Activated CD4-positive, alpha-beta T cell treated with anti-CD3 and anti-CD28 coated beads, Interleukin-2, amount 50 U/mL, for 48 hours (primary cell): ENCODE data around the gene DIDO1.

Source experiments
- DNase-seq, 2 experiments: peaks; one replicate each; pipeline ENCODE4 v3.0.0-alpha.2; 2020

DIDO1 gene

DNA sequence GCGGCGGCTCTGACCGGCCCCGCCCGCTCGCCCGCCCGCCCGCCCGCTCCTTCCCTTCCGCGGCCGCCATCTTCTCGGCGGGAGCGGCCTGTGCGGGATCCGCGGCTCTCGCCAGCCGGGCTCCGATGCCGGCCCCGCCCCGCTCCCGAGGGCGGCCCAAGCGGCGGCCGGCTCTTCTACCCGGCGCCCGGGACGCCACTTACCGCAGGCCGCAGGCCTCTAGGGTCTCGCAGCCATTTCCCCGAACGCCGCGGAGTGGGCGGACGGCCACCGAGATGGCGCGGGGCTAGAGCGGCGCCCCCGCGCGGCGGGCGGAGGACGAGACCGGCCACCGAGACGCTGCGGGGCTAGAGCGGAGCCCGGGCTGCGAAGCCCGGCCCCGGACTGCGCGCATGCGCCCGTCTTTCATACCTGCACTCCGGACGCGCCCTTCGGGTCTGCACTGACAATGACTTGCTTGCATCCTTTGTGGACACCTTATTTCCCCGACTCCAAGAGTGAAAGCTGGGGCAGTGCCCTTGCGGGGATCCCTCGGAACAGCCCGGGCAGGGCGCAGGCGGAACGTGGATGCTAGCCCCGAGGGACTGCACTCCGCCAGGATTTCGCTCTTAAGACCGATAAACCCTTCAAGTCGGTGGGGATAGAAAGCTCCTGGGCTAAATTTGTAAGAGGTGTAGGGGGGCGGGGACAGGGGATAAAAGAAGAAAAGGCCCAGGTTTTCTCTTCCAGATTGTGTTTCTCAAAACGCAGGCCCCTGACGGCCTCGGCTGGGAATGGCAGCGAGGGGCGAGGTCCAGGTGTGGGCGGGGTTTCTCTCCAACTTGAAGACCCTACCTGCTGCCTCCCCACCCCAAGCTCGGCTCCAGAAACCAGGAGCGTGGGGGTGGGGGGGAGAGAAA, at the start of gene DIDO1:
Gene DIDO1 (minus strand): TSS at position 277 of the 899 bp plus-strand sequence.
- DNase-seq: peak; percentile 87 to 88

DNA sequence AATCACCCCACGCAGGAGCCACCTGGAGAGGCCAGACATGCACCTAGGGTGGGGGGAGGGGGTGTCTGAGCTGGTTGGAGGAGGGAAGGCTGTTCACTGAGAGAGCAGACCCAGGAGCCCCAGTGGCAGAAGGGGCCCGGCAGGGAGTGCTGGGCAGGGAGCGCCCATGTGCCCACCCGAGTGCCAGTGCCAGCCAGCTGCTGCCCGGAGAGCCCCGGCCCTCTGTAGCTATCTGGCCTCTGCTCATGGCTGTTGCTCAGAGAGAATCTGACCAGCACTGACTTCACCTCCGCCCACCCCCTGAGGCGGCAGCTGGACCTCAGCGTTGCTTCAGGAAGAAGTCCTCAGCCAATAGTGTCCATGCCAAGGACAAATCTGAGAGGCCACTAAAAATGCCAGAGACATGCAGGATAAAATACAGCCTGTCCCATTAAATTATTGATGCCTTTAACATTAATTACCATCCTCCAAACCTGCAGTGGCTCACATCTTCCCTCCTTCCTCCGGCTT, 49.0 kb upstream of the DIDO1 start:
- no peak for DNase-seq

DNA sequence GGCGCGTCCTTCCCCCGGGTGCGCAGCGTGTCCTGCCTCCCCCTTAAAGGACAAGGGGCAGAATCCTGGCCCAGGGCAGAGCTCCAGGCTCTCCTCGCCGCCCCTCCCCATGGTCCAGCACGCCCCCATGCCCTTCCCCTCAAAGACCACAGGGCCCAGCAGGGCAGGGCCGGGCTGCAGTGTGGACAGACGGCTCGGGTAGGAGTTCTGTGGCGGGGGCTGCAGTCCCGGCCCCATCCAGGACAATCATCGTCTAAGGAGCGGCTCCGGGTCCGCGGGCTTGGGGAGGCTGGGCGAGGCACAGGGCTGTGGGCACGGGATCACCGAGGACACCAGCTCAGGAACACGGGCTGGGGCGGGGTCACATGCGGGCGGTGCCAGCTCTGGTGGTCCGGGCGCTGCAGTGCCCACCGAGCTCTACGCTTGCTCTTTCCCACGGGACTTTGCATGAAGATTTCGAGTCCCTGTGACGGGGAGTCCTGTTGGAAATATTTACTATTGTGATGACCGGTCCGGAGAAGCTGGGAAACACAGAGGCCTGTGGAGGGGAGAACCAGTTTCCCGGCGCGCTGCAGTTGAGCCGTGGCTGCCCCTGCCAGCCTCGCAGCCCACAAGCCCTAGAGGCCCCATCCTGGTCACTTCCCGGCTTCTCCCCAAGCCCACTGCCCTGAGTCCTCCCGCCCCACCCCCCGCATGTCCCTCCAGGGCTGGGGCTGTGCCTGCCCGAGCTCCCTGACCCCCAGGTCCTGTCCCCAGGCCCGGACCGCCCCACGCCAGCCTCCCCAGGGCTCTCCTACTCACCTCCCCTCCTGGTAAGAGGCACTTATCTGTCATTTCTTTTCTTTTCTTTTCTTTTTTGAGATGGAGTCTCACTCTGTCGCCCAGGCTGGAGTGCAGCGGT, 46.8 kb upstream of the DIDO1 start:
- no peak for DNase-seq

DNA sequence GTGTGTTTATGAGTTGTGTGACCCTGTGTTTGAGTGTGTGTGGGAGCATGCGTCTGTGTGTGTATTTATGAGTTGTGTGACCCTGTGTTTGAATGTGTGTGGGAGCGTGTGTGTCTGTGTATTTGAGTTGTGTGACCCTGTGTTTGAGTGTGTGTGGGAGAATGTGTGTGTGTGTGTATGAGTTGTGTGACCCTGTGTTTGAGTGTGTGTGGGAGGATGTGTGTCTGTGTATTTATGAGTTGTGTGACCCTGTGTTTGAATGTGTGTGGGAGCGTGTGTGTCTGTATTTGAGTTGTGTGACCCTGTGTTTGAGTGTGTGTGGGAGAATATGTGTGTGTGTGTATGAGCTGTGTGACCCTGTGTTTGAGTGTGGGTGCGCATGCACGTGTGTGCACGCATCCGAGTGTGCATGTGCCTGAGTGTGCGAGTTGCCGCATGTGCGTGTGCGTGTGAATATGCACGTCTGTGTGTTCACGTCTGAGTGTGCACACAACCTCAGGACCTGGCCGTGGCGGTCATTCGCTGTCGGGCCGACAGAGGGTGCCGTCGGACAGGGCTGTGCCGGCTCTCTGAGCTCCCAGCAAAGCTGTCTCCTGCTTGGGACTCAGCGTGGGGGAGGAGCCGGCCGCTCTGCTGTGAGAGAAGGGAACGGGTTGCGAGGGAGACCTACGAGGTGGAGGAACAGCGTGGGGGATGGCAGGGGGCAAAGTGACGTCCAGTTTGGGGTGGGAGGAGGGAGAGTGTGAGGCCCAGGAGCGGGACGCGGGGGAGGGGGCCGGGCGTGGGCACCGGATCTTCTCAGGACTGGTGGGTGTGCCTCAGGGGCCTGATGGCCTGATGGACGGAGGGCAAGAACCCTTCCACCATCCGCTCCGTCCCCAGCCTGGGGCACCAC, 45.9 kb upstream of the DIDO1 start:
- peak; percentile 92 to 93 for DNase-seq

DNA sequence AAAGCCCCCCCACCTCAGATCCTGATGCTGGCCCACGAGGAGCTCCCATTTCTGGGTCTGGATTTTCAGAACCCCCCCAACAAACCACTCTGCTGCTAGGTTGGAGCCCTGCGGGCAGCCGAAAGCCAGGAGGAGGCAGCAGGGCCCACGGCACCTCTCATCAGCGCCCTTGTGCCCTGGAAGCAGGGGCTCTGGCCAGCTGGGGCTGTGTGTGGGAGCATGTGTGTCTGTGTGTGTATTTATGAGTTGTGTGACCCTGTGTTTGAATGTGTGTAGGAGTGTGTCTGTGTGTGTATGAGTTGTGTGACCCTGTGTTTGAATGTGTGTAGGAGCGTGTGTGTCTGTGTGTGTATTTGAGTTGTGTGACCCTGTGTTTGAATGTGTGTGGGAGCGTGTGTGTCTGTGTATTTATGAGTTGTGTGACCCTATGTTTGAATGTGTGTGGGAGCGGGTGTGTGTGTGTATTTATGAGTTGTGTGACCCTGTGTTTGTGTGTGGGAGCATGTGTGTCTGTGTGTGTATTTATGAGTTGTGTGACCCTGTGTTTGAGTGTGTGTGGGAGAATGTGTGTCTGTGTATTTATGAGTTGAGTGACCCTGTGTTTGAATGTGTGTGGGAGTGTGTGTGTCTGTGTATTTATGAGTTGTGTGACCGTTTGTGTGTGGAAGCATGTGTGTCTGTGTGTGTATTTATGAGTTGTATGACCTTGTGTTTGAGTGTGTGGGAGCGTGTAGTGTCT, 45.1 kb upstream of the DIDO1 start:
- DNase-seq: no peak

DNA sequence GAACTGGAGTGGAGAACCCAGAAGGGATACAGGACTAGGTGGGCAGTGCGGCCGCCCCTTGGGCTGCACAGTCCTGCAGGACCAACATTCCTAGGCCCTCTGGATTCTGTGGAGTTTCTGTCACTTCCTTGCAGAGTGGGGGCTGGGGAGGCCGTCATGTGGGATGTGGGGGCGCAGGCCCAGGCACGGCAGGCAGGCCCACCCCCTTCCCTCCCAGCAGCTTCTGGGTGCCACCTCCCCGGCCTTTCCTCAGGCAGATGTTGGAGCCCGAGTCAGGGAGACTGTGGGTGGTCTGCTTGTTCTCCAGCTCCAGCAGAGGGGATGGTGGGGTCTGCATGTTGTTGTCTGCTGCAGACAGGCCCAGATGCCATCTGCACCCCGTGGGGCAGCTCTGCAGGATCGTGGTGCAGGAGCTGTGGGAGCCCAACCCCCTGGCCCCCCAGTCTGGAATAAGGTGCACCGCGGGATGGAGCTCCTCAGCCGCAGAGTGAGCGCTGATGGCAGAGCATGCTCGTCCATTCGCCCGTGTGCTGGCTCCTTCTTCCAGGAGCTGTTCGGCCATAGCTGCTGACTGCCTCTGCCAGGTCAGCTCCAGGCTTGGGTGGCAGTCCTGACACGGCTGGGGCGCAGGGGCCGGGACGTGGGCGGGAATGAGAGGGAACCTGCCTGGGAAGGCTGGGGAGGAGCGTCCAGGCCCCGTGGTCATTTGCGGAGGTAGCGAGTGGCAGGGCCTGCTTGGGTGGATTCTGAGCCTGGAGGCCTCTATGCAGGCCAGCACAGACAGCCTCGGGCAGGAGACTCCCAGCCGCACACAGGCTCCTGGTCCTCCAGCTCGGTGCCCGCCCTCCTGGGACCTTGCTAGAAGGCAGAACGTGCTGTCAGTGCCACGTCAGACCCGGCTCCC, 44.3 kb upstream of the DIDO1 start:
- no peak for DNase-seq

DNA sequence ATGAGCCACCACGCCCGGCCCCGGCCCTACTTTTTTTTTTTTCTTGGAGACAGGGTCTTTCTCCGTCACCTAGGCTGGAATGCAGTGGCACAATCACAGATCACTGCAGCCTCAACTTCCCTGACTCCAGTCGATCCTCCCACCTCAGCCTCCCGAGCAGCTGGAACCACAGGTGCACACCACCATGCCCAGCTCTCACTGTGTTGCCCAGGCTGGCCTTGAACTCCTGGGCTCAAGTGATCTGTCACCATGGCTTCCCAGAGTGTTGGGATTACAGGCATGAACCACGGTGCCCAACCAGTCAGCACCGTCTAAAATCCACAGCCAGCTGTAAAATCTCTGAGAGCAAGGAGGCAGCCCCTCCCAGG, 43.6 kb upstream of the DIDO1 start:
- DNase-seq: no peak

DNA sequence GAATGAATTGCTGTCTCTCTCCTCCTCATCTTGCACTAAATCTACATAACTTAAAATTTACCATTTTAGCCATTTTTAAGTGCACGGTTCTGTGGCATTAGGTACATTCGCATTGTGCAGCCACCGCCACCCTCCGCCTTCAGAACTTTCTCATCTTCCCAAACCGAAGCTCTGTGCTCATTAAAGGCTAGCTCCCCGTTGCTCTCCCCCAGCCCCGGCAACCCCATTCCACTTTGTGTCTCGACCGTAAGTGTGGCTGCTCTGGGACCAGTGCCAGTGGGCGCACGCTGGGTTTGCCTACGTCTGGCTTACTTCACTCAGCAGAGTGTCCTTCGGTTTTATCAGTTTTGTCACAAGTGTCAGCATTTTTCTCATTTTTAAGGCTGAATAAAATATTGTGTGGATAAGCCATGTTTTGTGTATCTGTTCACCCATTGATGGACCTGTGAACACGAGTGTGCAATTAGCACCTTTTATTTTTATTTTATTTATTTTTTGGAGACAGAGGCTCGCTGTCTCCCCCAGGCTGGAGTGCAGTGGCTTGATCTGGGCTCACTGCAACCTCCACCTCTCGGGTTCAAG, 43.0 kb upstream of the DIDO1 start:
- no peak for DNase-seq

DNA sequence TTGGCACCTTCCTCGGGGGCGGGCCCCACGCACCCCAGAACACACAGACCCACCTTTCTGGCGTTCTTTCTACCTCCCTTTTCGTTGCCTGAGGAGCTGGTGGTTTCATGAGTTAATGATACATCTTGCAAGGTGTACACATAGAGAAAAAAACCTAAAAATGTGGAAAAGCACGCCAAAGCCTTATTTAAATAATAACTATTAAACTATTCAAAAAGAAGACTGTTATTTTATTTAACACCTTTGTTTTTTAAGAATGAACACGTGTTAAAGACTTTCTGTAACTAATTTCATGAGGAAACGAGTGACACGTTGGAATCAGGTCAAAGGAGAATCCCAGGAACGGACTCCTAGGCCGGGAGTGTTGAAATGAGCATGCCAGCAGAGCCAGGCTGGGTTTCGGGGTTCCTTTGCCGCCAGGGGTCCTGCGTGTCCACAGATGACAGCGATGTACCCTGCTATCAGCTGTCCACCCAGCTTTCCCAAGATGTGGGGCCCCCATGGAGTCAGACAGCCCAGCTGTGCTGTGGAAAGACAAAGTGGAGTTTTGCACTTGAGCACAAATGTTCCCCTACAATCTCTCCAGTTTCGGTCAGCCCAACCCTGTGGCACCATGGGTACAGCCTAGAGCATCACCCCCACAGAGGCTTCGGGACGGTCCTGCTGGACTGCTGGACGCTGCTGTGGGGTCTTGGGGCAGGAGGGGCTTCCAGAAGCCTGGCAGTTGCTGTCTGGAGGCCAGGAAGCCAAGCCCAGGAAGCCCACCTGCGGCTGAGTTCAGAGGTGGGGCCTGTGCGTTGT, 42.3 kb upstream of the DIDO1 start:
- DNase-seq: no peak

DNA sequence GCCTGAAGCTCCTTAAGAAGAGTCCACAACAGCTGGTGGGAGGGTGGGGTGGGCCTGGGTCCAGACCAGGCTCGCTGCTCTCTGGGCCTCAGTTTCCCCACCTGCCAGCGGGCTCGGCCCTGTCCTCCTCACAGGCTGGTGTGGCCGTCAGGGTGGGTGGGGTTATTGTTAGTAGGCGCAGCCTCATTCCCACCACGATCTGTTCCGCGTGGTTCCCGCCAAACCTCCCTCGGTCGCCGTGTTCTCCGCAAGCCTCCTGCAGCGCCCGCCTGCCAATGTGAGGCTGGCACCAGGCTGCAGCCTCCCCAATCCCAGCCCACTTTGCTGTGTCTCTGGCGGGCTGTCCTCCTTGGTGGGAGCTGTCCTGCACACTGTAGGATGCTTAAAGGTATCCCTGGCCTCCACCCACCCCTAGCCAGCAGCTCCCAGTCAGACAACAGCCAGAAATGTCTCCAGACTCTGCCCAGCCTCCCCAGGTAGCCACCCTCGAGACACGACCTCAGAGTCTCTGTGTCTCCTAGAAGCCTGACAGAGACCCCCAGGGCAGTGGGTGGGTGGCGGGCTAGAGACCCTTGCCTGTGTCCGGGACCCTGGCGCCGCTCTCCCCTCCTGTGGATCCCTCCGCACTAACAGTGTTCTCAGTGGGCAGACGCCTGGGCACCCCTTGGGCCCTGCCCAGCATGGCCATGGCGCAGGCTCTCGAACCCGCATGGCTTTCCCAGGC, 41.5 kb upstream of the DIDO1 start:
- no peak for DNase-seq

DNA sequence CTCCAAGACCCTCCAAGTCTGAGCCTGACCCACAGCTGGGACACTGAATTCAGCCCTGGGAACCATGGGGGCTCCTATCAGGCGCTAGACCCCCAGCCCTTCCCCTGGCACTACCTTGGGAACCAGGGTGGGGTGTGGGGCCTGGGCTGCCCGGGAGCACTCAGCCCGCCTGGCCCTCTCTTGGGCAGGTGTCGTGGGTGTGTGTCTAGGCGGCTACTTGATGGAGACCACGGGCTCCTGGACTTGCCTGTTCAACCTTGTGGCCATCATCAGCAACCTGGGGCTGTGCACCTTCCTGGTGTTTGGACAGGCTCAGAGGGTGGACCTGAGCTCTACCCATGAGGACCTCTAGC, 40.8 kb upstream of the DIDO1 start:
- no peak for DNase-seq

DNA sequence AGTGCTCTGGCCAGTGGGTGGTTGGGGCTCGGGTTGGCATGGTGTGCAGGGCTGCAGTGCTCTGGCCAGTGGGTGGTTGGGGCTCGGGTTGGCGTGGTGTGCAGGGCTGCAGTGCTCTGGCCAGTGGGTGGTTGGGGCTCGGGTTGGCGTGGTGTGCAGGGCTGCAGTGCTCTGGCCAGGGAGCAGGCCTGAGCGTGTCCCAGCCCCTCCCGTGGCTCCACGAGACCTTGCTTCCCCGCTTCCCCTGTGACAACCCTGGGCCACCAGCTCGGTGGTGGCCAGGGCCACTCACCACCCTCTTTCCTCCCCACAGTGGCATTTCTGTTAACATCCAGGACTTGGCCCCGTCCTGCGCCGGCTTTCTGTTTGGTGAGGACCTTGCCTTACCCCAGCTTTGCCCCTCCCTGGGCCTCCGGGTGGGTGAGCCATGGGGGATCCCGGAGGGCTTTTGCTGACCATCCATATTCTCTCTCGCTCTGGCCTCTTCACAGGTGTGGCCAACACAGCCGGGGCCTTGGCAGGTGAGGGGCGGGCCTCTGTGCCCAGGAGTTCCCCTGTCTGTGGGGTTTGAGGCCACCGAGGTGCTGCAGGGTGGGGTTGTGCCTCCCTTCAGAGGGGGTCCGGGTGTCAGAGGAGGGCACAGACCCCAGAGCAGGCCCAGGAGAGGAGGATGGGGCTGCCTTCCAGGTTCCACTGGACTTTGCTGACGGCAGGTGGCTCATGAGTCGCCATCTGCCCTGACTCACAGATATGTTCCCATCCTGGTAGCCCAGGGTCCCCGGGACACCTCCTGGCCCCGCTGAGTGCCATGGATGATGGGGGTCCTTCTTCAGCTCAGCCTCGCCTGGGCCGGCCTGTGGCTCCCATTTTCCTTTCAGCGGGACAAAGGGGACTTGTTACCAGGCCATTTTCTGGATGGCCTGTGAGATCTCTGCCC, 40.2 kb upstream of the DIDO1 start:
- DNase-seq: no peak

DNA sequence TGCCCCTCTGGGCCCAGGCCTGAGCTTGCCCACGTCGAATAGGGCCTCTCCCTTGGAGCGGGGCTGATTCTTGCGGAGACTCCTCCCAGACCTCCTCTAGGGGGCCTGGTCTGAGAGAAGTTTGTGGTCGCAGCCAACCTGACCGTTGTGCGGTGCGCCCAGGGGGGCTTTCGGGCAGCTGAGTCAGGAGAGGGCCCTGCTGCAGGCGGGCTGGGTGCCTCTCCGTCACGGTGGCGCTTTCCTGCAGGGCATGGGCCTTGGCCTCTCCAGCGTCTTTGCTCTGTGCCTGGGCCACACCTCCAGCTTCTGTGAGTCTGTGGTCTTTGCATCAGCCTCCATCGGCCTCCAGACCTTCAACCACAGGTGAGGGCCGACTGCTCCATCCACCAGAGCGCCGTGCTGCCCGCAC, 39.1 kb upstream of the DIDO1 start:
- DNase-seq: no peak

DNA sequence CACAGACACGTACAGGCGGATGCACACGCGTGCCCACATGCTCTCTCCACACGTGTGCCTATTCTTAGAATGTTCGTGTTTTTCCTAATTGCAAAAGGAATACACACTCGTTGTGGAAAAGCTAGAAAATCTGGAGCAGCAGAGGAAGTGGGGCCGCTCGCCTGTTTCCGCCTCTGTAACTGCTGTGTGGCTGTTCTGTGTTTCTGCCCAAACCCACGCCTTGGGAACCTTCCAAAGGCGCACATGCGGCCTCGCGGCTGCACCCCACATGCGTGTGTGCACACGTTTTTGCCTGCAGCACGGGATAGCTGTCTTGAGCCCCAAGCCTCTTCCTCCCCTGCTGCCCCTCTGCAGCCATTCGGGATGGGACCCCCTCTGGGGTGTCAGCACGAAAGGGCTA, 38.4 kb upstream of the DIDO1 start:
- DNase-seq: no peak

DNA sequence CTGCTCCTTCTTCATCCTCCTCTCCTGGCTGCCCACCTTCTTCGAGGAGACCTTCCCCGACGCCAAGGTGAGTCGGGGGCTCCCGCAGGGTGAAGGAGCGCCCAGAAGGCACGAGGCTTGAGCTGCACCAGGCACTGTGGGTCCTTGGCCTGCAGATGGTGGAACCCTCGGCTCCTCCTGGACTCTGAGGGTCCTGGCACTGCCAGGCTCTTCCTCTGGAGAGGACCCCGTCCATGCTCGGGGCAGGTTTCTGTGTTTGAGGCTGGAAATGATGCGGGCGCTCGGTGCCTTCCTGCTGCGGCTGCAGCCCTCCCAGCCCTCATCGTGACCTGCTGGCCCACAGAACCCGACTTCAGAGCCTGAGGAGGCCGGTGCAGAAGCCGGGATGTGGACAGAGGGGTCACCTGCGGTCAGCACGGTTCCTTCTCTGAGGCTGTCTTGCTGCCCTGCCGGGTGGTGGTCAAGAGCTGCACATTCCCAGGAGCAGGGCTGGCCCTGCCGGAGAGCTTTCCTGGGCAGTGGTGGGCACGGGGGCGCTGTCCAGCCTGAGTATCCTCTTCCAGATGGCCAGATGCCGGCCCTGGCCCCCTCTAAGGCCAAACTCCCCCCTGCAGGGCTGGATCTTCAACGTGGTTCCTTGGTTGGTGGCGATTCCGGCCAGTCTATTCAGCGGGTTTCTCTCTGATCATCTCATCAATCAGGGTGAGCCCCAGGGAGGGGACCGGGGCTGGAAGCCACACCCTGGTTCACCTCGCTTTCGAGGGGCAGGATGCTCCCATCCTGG, 37.5 kb upstream of the DIDO1 start:
- DNase-seq: no peak

DNA sequence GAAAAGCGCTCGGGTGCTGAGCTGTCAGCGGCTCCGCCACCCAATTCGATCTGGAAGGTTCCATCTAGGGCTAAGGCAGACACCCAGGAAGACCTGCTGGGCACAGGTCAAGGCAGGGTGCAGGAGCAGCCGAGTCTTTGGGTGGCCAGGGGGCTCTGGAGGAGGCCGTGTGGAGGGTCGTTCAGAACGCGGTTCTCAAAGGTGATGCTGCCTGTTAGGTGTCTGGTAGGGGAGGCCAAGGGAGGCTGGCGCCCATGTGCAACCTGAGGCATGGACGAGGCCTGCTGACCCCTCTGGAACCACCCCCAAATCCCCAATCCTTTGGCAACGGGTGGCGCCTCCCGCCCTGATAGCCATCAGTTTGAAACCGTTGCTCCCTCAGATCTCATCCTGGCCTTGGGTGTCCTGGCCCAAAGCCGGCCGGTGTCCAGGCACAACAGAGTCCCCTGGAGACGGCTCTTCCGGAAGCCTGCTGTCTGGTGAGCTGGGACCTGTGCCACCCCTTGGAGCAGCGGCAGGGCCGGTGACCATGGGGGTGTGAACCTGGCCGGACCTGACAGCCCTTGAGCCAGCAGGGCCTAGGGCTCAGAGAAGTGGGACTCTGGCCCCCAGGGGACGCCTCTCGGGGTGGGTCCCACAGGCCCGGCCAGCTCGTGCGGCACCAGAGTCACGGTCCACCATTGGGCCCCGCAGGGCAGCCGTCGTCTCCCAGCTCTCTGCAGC, 36.7 kb upstream of the DIDO1 start:
- no peak for DNase-seq
